Activated naive CD8-positive, alpha-beta T cell treated with anti-CD3 and anti-CD28 coated beads, Interleukin-2, amount 10 ng/mL, durations not matched to agents 7 days and 5 days (primary cell): ENCODE data around the gene TGFA. TPM values are rescaled to one million over a fixed set of nuclear protein-coding genes. Genes with fewer than 3 reads are reported as not detected.

Source experiments
- ATAC-seq: fragments of 150-1000 bp; cut with Tn5 transposase; one replicate; pipeline ENCODE4 v1.10.0; 2021; ENCODE audit warnings: low read depth, moderate library complexity
- POLR2A ChIA-PET: fragments of 350-600 bp; sonication (Branson Sonifier 250); formaldehyde crosslinking; loops from one replicate; lab custom pipeline; 2021; ENCODE audit warnings: antibody characterized with exemption; lab: Charles Lee
- DNase-seq: peaks from one replicate; pipeline ENCODE4 v3.0.0; 2021
- H3K27ac Mint-ChIP-seq: one replicate; pipeline ENCODE4 v1.8.0; 2022; ENCODE audit warnings: mild to moderate bottlenecking, mixed read lengths
- H3K27me3 Mint-ChIP-seq: one replicate; pipeline ENCODE4 v1.8.0; 2022; ENCODE audit warnings: mild to moderate bottlenecking, moderate library complexity, mixed read lengths
- H3K36me3 Mint-ChIP-seq: one replicate; pipeline ENCODE4 v1.8.0; 2021; ENCODE audit warnings: mild to moderate bottlenecking, mixed read lengths
- H3K4me1 Mint-ChIP-seq: one replicate; pipeline ENCODE4 v1.8.0; 2021; ENCODE audit warnings: mixed read lengths
- H3K4me3 Mint-ChIP-seq: one replicate; pipeline ENCODE4 v1.8.0; 2022; ENCODE audit warnings: mild to moderate bottlenecking, moderate library complexity, mixed read lengths
- H3K9me3 Mint-ChIP-seq: one replicate; pipeline ENCODE4 v1.8.0; 2021; ENCODE audit warnings: mixed read lengths
- total RNA-seq, 2 experiments: library from RNA; stranded (reverse); gene quantifications; one replicate each; pipeline ENCODE4 v1.2.3, GENCODE V29; 2021

The TGFA gene
- total RNA-seq, 2 experiments from 2014 or later, result 0.86 to 1.0 TPM

DNA sequence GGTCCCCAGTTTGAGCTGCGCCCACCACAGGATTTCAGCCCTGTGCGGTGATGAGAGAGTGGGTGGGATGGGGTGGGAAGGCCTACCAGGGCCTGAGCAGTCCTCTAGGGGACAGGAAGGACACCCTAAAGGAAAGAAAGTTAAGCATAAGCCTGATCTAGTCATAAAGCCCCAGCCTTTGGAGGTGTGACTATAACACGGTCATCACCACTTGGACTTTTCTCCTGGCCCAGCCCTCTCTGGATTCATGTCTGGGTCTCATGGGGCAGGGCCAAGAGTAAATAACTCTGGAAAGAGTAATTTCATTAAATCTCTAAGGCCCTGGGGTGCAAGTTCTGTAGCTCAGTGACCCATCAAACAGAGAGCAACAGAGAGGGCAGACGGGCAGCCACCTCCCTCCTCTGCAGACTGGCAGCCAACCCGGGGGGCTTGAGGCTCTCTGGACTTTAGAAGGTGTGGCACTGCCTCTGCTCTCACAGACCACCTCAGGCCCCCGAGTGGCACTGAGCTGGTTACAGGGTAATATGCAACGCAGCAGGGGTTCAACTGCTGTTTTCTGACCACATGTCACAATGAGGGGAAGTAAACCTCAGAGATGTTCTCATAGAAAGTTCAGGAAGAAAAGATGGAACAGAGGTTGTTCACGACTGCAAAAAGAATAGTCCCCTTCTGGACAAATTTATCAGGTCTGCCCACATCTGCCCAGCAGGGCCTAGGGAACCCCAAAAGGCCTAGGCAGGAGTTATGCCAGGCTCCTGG lies 41.5 kb downstream of the TGFA start:
- H3K9me3 Mint-ChIP-seq, result no peaks in the 10 kb centered on the region
- no peak overlapping the region for H3K27ac Mint-ChIP-seq
- no peak overlapping the region for H3K4me3 Mint-ChIP-seq
- no peaks in the 10 kb centered on the region for H3K27me3 Mint-ChIP-seq
- H3K36me3 Mint-ChIP-seq, result no peaks in the 10 kb centered on the region
- DNase-seq, result no peak
- POLR2A ChIA-PET, result no interaction called here
- ATAC-seq, result no peak
- peaks cover 14% of the 10 kb centered on the region for H3K4me1 Mint-ChIP-seq

DNA sequence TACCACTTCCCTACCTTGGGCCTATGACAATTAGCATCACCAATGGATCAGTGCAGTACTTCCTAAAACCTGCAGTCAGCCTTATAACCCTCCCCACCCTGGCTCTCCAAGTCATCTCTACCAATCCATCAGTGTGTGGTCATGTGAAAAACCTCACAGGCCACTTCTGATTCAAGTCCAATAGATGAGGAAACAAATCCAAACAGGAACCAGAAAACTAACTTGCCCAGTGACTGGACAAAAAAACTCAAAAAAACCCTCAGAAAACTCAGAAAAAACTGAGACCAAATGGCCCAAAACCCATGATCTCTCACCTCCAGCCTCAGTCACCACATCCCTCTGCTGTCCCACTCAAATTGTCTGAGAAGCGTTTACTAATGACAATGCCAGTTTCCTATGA lies 43.3 kb downstream of the TGFA start:
- Mint-ChIP-seq H3K9me3 (no peaks in the 10 kb centered on the region), H3K27ac (no peak overlapping the region), H3K36me3 (no peaks in the 10 kb centered on the region), H3K4me1 (peaks cover 4% of the 10 kb centered on the region), H3K27me3 (no peaks in the 10 kb centered on the region), H3K4me3 (no peak overlapping the region)
- ATAC-seq, result no peak
- no peak for DNase-seq
- POLR2A ChIA-PET, result no interaction called here

DNA sequence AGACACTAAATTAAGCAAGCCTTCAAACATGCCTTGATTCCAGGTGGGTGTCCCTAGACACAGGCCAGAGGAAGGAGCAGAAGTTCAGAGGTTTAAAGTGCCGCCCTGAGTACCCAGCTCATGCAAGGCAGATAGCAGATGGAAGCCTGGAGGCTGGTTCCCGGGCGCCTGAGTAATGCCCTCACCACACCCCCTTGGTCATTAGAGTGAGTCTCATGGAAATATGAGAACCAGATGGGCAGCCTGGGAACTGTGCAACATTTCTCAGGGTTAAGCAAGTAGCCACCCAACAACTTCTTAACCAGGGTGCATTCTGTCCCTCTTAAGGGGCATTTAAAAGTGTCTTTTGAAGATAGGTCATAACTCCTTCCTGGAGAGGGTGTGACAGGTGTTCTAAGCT lies 44.1 kb downstream of the TGFA start:
- no peak overlapping the region for H3K4me3 Mint-ChIP-seq
- POLR2A ChIA-PET, result no interaction called here
- H3K27me3 Mint-ChIP-seq, result no peaks in the 10 kb centered on the region
- H3K9me3 Mint-ChIP-seq, result no peaks in the 10 kb centered on the region
- no peak overlapping the region for H3K27ac Mint-ChIP-seq
- H3K36me3 Mint-ChIP-seq, result no peaks in the 10 kb centered on the region
- ATAC-seq (no peak), DNase-seq (no peak)
- peaks cover 4% of the 10 kb centered on the region for H3K4me1 Mint-ChIP-seq

DNA sequence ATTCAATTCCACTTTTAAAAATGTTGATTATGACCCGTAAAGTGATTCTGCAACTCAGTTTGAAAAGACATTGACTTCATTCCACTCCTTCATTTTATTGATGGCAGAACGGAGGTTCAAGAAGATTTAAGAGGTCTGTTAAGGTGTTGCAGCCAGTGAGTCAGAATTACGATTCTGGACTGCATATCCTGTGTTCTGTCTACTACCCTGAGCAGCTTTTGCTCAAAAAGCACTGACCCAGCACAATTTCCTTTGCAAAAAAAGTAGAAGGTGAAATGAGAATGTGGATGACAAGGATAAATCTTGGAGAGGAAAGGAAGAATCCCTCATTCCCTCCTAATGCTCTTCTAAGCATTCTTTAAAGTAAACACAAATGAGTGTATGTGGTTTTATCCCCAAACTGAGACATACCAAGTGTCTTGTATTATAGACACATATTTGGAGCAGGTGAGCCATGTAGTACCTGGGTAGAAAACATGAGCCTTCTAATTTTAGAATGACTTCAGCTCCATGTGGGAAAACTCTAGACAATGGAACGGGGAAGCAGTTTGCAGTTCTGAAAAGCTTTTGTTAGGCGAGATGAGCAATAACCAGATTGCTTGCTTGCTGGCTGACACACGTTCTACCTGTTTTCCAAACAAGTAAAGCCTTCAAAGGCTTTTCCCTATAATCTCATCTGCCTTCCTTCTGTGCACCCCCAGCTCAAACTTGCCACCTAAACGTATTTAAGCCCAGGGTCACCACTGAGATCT lies 44.7 kb downstream of the TGFA start:
- POLR2A ChIA-PET, result no interaction called here
- no peak overlapping the region for H3K27ac Mint-ChIP-seq
- no peaks in the 10 kb centered on the region for H3K36me3 Mint-ChIP-seq
- H3K9me3 Mint-ChIP-seq, result no peaks in the 10 kb centered on the region
- DNase-seq (no peak), ATAC-seq (no peak)
- peaks cover 4% of the 10 kb centered on the region for H3K4me1 Mint-ChIP-seq
- H3K4me3 Mint-ChIP-seq, result no peak overlapping the region
- no peaks in the 10 kb centered on the region for H3K27me3 Mint-ChIP-seq

DNA sequence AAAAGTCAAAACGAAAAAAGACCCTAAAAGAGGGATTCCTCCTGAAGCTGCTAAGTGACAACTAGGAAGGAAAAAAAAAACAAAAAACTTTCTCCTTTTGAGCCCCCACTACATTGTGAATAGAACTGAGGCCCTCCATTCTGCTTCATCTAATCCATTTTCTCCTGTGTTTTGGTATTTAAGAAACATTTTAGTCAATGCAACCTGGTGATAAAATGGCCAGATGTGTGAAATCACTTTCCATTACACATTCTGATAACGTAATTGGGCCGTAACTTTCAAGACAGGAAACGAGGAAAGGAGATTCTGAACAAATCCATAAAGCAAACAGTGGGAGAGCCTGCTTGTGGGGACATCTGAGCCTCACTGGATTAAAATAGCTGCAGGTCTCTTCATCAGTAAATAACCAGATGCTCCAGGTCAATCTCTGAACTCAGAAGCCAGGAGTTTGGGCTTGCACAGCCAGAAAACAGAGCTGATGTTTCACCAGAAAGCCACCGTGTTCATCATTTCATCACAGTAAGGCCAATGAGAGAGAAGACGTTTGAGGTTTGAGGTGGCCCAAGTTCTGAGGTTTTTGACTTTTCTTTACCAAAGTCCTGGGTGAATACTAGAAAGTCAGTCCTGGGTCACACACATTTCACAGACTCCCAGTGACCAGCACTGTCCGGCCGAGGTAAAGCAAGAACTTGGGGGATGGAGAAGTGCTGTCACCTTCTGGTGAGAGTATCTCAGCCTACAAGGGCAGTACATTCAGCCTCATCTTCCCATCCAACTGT lies 47.8 kb downstream of the TGFA start:
- no peaks in the 10 kb centered on the region for H3K36me3 Mint-ChIP-seq

DNA sequence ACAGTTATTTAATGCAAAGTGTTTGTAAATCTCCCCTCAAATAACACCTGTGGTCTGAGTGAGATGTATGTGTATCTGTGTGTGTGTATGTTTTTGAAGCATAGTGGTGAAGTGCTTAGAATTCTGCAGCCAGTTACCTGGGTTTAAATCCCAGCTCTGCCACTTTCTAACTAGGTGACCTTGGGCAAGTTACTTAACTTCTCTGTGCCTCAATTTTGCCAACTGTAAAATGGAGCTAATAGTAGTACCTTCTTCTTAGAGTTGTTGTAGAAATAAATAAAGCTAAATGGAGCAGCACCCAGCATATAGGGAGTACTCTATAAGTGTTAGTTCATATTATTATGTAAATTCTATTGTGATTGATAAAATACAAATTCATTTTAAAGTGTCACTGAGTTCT lies 48.9 kb downstream of the TGFA start:
- no peaks in the 10 kb centered on the region for H3K9me3 Mint-ChIP-seq
- peaks cover 4% of the 10 kb centered on the region for H3K27me3 Mint-ChIP-seq
- no peaks in the 10 kb centered on the region for H3K4me1 Mint-ChIP-seq
- H3K4me3 Mint-ChIP-seq, result no peak overlapping the region
- no peak for DNase-seq
- no peak for ATAC-seq
- no peak overlapping the region for H3K27ac Mint-ChIP-seq
- H3K36me3 Mint-ChIP-seq, result no peaks in the 10 kb centered on the region
- POLR2A ChIA-PET, result no interaction called here

More for the DNA sequence above, 47.8 kb downstream of the TGFA start:
- DNase-seq (no peak), ATAC-seq (no peak)
- Mint-ChIP-seq H3K4me3 (no peak overlapping the region), H3K27me3 (no peaks in the 10 kb centered on the region), H3K27ac (no peak overlapping the region), H3K9me3 (no peaks in the 10 kb centered on the region), H3K4me1 (peaks cover 4% of the 10 kb centered on the region)
- POLR2A ChIA-PET, result no interaction called here

DNA sequence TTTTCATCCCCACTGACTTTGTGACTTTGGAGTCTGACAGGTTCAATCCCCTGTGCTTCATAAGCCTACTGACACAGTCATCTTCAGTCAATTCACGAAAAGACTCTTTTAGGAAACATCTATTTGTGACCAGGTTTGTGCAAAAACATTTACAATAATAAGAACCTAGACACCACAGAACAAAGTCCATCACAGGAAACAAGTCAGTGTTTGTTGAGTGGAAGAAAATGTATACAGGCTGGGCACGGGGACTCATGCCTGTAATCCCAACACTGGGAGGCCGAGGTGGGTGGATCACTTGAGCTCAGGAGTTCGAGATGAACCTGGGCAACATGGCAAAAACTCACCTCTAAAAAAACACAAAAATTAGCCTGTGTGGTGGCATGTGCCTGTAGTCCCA lies 49.7 kb downstream of the TGFA start:
- H3K4me3 Mint-ChIP-seq, result no peak overlapping the region
- ATAC-seq, result no peak
- no peaks in the 10 kb centered on the region for H3K36me3 Mint-ChIP-seq
- POLR2A ChIA-PET, result no interaction called here
- peaks cover 4% of the 10 kb centered on the region for H3K27me3 Mint-ChIP-seq
- no peak overlapping the region for H3K27ac Mint-ChIP-seq
- no peak for DNase-seq
- peaks cover 1% of the 10 kb centered on the region for H3K9me3 Mint-ChIP-seq
- no peaks in the 10 kb centered on the region for H3K4me1 Mint-ChIP-seq

DNA sequence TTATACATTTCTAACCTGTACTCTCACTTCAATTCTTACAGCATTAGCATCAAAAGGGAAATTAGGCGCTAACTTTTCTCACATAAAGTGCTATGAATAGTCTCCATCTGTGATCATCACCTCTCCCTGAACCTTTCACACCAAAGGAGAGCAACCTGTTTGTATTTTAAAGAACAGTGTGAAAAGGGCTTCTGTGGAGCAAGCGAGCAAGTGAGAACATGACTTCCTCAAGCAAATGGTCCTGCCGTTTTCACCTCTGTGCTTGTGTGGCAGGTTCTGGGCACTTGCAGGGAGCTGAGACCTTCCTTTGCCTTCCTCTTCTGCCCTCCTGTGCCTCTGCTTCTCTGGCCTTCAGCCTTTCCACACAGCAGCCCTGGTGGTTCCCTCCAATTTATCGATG lies 51.9 kb downstream of the TGFA start:
- ATAC-seq, result no peak
- H3K36me3 Mint-ChIP-seq, result no peaks in the 10 kb centered on the region
- POLR2A ChIA-PET, result no interaction called here
- DNase-seq, result no peak
- H3K27me3 Mint-ChIP-seq, result peaks cover 14% of the 10 kb centered on the region
- peaks cover 1% of the 10 kb centered on the region for H3K4me1 Mint-ChIP-seq
- H3K27ac Mint-ChIP-seq, result no peak overlapping the region
- no peak overlapping the region for H3K4me3 Mint-ChIP-seq
- H3K9me3 Mint-ChIP-seq, result peaks cover 1% of the 10 kb centered on the region

DNA sequence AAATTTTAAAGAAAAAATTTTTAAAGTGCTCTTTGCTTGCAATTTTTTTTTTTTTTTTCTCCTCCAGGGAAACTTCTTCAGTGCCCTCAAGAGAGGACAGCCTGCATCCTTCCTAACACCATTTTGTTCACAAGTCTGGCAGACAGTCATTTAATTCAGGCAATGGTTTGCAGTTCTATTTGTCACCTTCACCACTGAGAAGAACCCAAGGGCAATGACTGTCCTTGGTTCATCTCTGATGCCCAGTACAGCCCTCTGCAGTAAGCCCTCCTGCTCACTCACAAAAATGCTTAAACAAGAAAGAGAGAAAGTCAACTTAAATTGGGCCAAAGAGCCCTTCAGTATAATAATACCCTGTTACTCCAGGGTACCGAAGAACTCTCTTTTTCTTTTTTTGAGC lies 52.4 kb downstream of the TGFA start:
- Mint-ChIP-seq H3K27ac (no peak overlapping the region), H3K36me3 (no peaks in the 10 kb centered on the region), H3K4me3 (no peak overlapping the region), H3K4me1 (peaks cover 1% of the 10 kb centered on the region), H3K9me3 (peaks cover 1% of the 10 kb centered on the region), H3K27me3 (peaks cover 17% of the 10 kb centered on the region)
- POLR2A ChIA-PET, result no interaction called here
- no peak for DNase-seq
- ATAC-seq, result no peak

DNA sequence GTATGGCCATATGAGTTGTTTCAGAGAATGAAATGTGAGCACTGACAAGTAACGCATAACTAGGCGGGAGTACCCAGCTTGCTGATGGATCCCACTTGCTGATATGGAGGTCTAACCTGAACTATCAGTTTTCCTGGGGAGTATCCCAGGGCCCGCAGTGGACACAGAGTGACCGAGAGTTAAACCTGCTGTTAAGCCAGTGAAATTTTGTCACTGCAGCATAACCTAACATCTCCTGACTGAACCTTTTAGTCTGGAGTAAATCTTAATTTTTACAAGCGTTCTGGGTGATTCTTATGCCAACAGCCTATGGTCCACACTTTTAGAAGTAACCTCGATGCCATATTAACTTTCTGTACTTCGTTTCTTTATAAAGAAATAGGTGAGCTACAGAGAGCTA lies 54.4 kb downstream of the TGFA start:
- Mint-ChIP-seq H3K27me3 (peaks cover 21% of the 10 kb centered on the region), H3K36me3 (no peaks in the 10 kb centered on the region), H3K4me3 (no peak overlapping the region), H3K9me3 (peaks cover 1% of the 10 kb centered on the region), H3K27ac (no peak overlapping the region), H3K4me1 (peaks cover 1% of the 10 kb centered on the region)
- DNase-seq (no peak), ATAC-seq (no peak)
- POLR2A ChIA-PET, result no interaction called here

DNA sequence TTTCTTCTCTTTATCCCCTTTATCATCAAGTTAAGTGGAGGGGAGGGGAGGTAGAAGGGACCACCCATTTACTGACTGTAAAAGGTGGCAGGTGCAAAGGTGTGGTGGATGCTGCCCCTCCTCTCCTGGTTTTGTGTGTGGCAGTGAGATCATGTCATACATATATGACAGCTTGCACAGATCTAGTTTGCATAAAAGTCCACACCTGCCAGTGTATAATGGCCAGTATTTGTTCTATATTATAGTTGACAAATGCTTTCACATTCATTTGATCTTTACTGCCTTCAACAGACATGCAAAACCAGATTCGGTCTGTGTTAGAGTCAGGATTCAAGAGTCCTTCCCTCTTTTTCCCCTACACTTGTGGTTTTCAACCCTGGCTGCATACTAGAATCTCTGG lies 55.1 kb downstream of the TGFA start:
- Mint-ChIP-seq H3K9me3 (peaks cover 1% of the 10 kb centered on the region), H3K27me3 (peaks cover 21% of the 10 kb centered on the region), H3K27ac (no peak overlapping the region), H3K4me3 (no peak overlapping the region), H3K36me3 (no peaks in the 10 kb centered on the region), H3K4me1 (peaks cover 1% of the 10 kb centered on the region)
- no peak for DNase-seq
- POLR2A ChIA-PET, result no interaction called here
- no peak for ATAC-seq

DNA sequence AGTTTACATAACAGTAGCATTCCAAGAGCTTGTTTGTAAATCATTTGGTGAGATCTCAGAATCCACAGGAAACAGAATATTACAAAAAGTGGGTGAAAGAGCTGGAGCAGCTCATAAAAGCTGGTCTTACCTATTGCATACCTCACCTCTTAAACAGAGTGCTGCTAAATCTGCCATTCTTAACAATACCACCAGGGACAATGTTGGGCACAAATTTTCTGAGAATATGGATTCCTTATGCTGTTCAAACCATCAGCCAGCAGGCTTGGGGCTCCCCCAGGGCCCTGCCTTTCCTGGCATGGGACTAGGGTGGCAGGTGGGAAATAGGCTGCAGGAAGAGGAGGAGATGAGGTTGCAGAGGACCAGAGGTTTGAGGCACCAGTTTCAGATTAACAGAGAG lies 55.6 kb downstream of the TGFA start:
- H3K4me1 Mint-ChIP-seq, result peaks cover 1% of the 10 kb centered on the region
- no peak overlapping the region for H3K27ac Mint-ChIP-seq
- DNase-seq (no peak), ATAC-seq (no peak)
- POLR2A ChIA-PET, result no interaction called here
- H3K4me3 Mint-ChIP-seq, result no peak overlapping the region
- peaks cover 26% of the 10 kb centered on the region for H3K27me3 Mint-ChIP-seq
- H3K36me3 Mint-ChIP-seq, result no peaks in the 10 kb centered on the region
- peaks cover 1% of the 10 kb centered on the region for H3K9me3 Mint-ChIP-seq

DNA sequence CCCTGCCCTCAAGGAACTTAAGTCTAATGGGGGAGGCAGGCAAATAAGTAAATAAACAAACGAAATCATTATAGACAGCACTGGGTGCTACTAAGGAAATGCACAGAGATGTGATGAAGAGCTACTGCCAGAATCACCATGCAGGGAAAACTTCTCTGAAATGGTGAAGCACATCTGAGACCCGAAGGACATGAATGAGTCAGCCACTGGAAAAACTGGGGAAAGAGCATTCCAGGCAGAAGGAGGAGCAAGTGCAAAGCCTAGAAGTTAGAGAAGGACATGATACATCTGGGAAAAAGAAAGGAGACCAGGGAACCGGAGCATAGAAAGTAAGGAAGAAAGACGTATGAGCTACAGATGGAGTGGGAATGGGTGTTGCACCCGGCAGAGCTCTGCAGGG lies 56.8 kb downstream of the TGFA start:
- no peak for ATAC-seq
- Mint-ChIP-seq H3K4me3 (no peak overlapping the region), H3K4me1 (peaks cover 1% of the 10 kb centered on the region)

More for the DNA sequence above, 56.8 kb downstream of the TGFA start:
- Mint-ChIP-seq H3K36me3 (no peaks in the 10 kb centered on the region), H3K27ac (no peak overlapping the region), H3K27me3 (peaks cover 26% of the 10 kb centered on the region), H3K9me3 (peaks cover 1% of the 10 kb centered on the region)
- no peak for DNase-seq
- POLR2A ChIA-PET, result no interaction called here
